ENCODE data around the gene RBM11.

GRCh38 chr21:14271641-14272040, 55.7 kb downstream of the RBM11 start:
- no peak for TF ChIP-seq CTCF (IDR thresholded peaks at IDR 0.05)
- no peak for TF ChIP-seq POLR2A (IDR thresholded peaks at IDR 0.05)

All from thyroid gland (tissue), 4 donors.